ENCODE measurements around the gene PLB1. TPM values are rescaled to one million over a fixed set of nuclear protein-coding genes. Genes with fewer than 3 reads are reported as not detected.

PLB1 gene
- total RNA-seq, 1 experiment from 2014 or later: 0.44 TPM

GRCh38 chr2:28565720-28566295, 69.9 kb downstream of the PLB1 start:
- DNase-seq (ENCODE audit: low spot score) (no peak), ATAC-seq (no peak)
- ChIA-PET POLR2A (interaction anchor here (0.6 kb wide), 1 partner anchor 239 kb away, joined by 5 read pairs; no protein-coding TSS in a partner anchor), CTCF (interaction anchor here (0.8 to 2.7 kb wide), 20 partner anchors 8 to 245 kb away, joined by 3 to 50 read pairs (median 6); partner anchors contain the start of genes PPP1CB and SPDYA)
- no peaks in the 10 kb centered on the region for H3K9me3 Mint-ChIP-seq
- H3K4me1 Mint-ChIP-seq: peaks cover 14% of the 10 kb centered on the region
- H3K27ac Mint-ChIP-seq: no peak overlapping the region
- no peaks in the 10 kb centered on the region for H3K36me3 Mint-ChIP-seq
- peaks cover 12% of the 10 kb centered on the region for H3K27me3 Mint-ChIP-seq (ENCODE audit: low read depth)
- H3K4me3 Mint-ChIP-seq: peak overlapping the region; percentile 86
- no peak for TF ChIP-seq RORB (CRISPR knock-in tag; IDR thresholded peaks at IDR 0.05)
- no peak for TF ChIP-seq CREB1 (CRISPR knock-in tag; IDR thresholded peaks at IDR 0.05)

- Mint-ChIP-seq H3K4me1 (peaks cover 14% of the 10 kb centered on the region), H3K36me3 (no peaks in the 10 kb centered on the region), H3K9me3 (no peaks in the 10 kb centered on the region), H3K4me3 (peak overlapping the region; percentile 86), H3K27me3 (ENCODE audit: low read depth) (peaks cover 12% of the 10 kb centered on the region), H3K27ac (no peak overlapping the region)
- ChIA-PET POLR2A (interaction anchor here (0.7 kb wide), 1 partner anchor 124 kb away, joined by 3 read pairs; no protein-coding TSS in a partner anchor), CTCF (interaction anchor here (0.6 to 2.7 kb wide), 60 partner anchors 9 to 1793 kb away, joined by 3 to 50 read pairs (median 5); partner anchors contain the start of genes PPP1CB, SPDYA and TRMT61B)
- peak; percentile 97 for ATAC-seq
- peak; percentile 90 for DNase-seq (ENCODE audit: low spot score)
- TF ChIP-seq ETV6 (CRISPR knock-in tag; IDR thresholded peaks at IDR 0.05): 0 out of 2 replicates have a peak, but pooled peaks have one; percentile 40
- TF ChIP-seq TCF7 (CRISPR knock-in tag; IDR thresholded peaks at IDR 0.05; ENCODE audit: low read depth): no peak
- TF ChIP-seq, protein P1, sequence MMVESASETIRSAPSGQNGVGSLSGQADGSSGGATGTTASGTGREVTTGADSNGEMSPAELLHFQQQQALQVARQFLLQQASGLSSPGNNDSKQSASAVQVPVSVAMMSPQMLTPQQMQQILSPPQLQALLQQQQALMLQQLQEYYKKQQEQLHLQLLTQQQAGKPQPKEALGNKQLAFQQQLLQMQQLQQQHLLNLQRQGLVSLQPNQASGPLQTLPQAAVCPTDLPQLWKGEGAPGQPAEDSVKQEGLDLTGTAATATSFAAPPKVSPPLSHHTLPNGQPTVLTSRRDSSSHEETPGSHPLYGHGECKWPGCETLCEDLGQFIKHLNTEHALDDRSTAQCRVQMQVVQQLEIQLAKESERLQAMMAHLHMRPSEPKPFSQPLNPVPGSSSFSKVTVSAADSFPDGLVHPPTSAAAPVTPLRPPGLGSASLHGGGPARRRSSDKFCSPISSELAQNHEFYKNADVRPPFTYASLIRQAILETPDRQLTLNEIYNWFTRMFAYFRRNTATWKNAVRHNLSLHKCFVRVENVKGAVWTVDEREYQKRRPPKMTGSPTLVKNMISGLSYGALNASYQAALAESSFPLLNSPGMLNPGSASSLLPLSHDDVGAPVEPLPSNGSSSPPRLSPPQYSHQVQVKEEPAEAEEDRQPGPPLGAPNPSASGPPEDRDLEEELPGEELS (CRISPR knock-in tag; IDR thresholded peaks at IDR 0.05): no peak
- TF ChIP-seq, protein P2, sequence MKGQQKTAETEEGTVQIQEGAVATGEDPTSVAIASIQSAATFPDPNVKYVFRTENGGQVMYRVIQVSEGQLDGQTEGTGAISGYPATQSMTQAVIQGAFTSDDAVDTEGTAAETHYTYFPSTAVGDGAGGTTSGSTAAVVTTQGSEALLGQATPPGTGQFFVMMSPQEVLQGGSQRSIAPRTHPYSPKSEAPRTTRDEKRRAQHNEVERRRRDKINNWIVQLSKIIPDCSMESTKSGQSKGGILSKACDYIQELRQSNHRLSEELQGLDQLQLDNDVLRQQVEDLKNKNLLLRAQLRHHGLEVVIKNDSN (CRISPR knock-in tag; IDR thresholded peaks at IDR 0.05): no peak
- no peak for TF ChIP-seq PRRX2 (CRISPR knock-in tag; IDR thresholded peaks at IDR 0.05)
- TF ChIP-seq HMGA2 (CRISPR knock-in tag; IDR thresholded peaks at IDR 0.05): no peak
- no peak for TF ChIP-seq FOXK1 (CRISPR knock-in tag; IDR thresholded peaks at IDR 0.05)
- TF ChIP-seq ZNF512 (CRISPR knock-in tag; IDR thresholded peaks at IDR 0.05; ENCODE audit: borderline replicate concordance): no peak
- no peak for TF ChIP-seq RELA (CRISPR knock-in tag; IDR thresholded peaks at IDR 0.05; ENCODE audit: borderline replicate concordance)
- no peak for TF ChIP-seq USF2 (CRISPR knock-in tag; IDR thresholded peaks at IDR 0.05)
- no peak for TF ChIP-seq OVOL2 (CRISPR knock-in tag; IDR thresholded peaks at IDR 0.05; ENCODE audit: borderline replicate concordance)
- no peak for TF ChIP-seq TEAD1 (CRISPR knock-in tag; IDR thresholded peaks at IDR 0.05)
- TF ChIP-seq, protein P3, sequence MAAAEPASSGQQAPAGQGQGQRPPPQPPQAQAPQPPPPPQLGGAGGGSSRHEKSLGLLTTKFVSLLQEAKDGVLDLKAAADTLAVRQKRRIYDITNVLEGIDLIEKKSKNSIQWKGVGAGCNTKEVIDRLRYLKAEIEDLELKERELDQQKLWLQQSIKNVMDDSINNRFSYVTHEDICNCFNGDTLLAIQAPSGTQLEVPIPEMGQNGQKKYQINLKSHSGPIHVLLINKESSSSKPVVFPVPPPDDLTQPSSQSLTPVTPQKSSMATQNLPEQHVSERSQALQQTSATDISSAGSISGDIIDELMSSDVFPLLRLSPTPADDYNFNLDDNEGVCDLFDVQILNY (CRISPR knock-in tag; IDR thresholded peaks at IDR 0.05): peak; percentile 74
- TF ChIP-seq, protein P4, sequence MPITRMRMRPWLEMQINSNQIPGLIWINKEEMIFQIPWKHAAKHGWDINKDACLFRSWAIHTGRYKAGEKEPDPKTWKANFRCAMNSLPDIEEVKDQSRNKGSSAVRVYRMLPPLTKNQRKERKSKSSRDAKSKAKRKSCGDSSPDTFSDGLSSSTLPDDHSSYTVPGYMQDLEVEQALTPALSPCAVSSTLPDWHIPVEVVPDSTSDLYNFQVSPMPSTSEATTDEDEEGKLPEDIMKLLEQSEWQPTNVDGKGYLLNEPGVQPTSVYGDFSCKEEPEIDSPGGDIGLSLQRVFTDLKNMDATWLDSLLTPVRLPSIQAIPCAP (CRISPR knock-in tag; IDR thresholded peaks at IDR 0.05): no peak
- TF ChIP-seq, protein P5, sequence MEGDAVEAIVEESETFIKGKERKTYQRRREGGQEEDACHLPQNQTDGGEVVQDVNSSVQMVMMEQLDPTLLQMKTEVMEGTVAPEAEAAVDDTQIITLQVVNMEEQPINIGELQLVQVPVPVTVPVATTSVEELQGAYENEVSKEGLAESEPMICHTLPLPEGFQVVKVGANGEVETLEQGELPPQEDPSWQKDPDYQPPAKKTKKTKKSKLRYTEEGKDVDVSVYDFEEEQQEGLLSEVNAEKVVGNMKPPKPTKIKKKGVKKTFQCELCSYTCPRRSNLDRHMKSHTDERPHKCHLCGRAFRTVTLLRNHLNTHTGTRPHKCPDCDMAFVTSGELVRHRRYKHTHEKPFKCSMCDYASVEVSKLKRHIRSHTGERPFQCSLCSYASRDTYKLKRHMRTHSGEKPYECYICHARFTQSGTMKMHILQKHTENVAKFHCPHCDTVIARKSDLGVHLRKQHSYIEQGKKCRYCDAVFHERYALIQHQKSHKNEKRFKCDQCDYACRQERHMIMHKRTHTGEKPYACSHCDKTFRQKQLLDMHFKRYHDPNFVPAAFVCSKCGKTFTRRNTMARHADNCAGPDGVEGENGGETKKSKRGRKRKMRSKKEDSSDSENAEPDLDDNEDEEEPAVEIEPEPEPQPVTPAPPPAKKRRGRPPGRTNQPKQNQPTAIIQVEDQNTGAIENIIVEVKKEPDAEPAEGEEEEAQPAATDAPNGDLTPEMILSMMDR (IDR thresholded peaks at IDR 0.05): peak; percentile 98
- TF ChIP-seq, protein P6, sequence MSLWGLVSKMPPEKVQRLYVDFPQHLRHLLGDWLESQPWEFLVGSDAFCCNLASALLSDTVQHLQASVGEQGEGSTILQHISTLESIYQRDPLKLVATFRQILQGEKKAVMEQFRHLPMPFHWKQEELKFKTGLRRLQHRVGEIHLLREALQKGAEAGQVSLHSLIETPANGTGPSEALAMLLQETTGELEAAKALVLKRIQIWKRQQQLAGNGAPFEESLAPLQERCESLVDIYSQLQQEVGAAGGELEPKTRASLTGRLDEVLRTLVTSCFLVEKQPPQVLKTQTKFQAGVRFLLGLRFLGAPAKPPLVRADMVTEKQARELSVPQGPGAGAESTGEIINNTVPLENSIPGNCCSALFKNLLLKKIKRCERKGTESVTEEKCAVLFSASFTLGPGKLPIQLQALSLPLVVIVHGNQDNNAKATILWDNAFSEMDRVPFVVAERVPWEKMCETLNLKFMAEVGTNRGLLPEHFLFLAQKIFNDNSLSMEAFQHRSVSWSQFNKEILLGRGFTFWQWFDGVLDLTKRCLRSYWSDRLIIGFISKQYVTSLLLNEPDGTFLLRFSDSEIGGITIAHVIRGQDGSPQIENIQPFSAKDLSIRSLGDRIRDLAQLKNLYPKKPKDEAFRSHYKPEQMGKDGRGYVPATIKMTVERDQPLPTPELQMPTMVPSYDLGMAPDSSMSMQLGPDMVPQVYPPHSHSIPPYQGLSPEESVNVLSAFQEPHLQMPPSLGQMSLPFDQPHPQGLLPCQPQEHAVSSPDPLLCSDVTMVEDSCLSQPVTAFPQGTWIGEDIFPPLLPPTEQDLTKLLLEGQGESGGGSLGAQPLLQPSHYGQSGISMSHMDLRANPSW (CRISPR knock-in tag; conservative IDR thresholded peaks at IDR 0.05; ENCODE audit: low read depth): no peak
- TF ChIP-seq ZNF232 (CRISPR knock-in tag; IDR thresholded peaks at IDR 0.05): no peak
- no peak for TF ChIP-seq ATF2 (CRISPR knock-in tag; IDR thresholded peaks at IDR 0.05; ENCODE audit: borderline replicate concordance, low read depth)
Observed at GRCh38 chr2:28566521-28567041, 70.7 kb downstream of the PLB1 start.
